GM18505 (cell line): ENCODE results near the gene RLN1.

Source experiments
- ATAC-seq: cut with Tn5 transposase; IDR thresholded peaks from one replicate; pipeline ENCODE4 v1.9.1; 2021; ENCODE audit not compliant: unreplicated experiment
- POLR2A ChIP-seq: IDR thresholded peaks from 4 replicates; pipeline ENCODE4 v1.6.1; 2011; ENCODE audit warnings: borderline replicate concordance; ENCODE audit not compliant: insufficient read depth, insufficient read length; ENCODE audit errors: extremely low read depth

Gene RLN1, protein sequence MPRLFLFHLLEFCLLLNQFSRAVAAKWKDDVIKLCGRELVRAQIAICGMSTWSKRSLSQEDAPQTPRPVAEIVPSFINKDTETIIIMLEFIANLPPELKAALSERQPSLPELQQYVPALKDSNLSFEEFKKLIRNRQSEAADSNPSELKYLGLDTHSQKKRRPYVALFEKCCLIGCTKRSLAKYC

DNA sequence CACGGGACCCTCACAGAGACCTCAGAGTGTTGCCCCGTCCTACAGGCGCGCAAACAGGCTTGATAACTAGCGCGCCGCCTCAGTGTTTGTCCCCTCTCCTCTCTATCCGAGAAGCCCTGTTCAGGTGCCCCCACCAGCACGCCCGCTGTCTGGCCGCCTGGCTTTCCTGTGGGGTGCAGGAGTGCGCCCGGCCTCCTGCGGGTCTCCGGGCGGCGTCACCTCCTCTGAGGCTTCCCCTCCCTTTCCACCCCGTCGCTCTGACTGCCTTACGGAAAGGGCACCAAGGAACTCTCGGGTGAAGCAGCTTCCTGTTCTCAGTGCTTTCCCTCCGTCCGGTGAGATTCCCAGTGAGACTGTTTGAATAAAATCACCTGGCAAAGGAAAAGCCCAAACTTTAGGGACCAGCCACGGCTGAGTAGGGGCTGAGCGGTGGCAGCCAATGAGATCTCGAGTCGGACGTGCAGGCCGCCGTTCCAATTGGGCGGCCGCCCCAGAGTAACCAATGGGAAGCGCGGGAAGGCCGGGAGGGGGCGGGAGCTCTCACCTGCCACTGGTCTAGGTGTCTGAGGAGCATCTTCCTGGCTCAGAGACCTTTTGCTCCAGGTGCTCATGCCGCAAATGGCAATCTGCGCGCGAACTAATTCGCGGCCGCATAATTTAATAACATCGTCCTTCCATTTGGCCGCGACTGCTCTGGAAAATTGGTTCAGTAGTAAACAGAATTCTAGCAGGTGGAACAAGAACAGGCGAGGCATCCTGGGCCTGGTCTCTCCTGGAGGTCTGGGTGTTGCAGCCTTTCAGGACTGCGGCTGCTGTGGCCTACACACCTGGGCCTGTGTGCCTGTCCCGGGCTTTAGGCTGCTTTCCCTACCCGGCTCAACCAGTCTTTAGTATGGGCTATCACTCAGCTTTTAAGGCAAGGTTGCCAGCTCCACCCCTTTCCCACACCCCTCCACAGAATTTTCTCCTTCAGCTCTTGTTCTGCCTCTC, at the start of gene RLN1:
RLN1 (minus strand) TSS at position 885 of the 990 bp plus-strand sequence; CDS start at position 755, 130 bp downstream.
- ATAC-seq, result peak; percentile 98

GRCh38 chr9:5389109-5389732, 49.5 kb upstream of the RLN1 start:
- peak; percentile 79 for ATAC-seq

DNA sequence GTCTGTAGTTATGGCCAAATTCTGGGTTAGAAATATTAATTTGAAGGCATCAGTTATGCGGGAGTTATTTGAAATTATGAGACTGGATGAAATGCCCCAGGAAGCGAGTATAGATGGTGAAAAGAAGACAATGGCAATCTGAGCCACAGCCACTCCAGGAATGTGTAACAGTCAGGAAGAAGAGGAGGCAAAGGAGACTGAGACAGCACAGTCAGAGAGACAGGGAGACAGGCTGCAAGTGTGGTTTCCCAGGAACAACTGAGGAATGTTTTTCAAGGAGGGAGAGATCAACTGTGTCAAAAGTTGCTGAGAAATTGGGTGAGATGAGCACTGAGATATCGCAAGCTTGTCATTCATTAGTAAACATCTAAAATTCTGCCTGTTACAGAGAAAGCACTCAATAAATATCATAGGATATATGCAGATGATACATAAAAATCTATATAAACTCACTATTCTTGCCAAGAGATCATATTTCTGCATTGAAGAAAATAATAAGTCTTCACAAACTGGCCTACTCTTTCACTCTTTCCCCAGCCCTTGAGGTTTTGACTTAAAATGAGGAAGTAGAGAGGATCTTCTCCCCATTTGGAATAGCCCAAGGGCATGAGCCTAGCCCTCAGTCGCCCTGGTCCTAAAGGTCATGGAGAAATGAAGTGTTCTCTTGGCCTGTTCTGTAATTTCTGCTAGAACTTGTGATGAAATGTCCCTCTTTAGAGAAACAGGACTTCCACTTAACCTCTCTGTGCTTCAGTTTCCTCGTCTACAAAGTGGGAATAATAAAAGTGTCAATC, 48.5 kb upstream of the RLN1 start:
- TF ChIP-seq POLR2A, result no peak
- ATAC-seq, result no peak

More at GRCh38 chr9:5389109-5389732, 49.5 kb upstream of the RLN1 start:
- TF ChIP-seq POLR2A, result no peak

- no peak for ATAC-seq
- TF ChIP-seq POLR2A, result no peak
These were observed 44.8 kb upstream of the RLN1 start for GRCh38 chr9:5384436-5384835.

- no peak for ATAC-seq
- no peak for TF ChIP-seq POLR2A
These were observed 42.8 kb upstream of the RLN1 start for GRCh38 chr9:5382479-5382878.

DNA sequence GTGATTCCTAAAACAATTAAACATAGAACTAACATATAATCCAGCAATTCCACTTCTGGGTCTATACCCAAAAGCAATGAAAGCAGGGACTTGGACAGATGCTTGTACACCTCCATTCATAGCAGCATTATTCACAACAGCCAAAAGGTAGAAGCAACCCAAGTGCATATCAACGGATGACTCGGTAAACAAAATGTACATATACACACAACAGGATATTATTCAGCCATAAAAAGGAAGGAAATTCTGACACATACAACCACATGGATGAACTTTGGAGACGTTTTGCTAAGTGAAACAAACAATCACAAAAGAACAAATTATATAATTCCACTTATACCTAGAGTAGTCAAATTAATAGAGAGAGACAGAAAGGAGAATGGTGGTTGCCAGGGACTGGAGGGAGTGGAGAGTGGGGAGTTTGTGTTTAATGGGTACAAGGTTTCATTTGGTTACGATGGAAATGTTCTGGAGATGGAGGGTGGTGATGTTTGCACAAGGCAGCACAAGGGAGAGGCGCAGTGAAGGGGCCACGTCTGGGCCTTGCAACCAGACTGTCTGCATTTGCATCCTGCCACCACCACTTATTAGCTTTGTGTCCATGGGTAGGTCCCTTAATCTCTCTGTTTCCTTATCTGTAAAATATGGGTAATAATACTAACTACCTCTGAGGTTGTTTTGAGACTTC, 36.3 kb upstream of the RLN1 start:
- no peak for ATAC-seq
- TF ChIP-seq POLR2A, result no peak

GRCh38 chr9:5375091-5375490, 35.4 kb upstream of the RLN1 start:
- ATAC-seq, result peak; percentile 64
- no peak for TF ChIP-seq POLR2A

GRCh38 chr9:5364294-5365024, 24.8 kb upstream of the RLN1 start:
- TF ChIP-seq POLR2A, result no peak
- peak; percentile 84 for ATAC-seq

DNA sequence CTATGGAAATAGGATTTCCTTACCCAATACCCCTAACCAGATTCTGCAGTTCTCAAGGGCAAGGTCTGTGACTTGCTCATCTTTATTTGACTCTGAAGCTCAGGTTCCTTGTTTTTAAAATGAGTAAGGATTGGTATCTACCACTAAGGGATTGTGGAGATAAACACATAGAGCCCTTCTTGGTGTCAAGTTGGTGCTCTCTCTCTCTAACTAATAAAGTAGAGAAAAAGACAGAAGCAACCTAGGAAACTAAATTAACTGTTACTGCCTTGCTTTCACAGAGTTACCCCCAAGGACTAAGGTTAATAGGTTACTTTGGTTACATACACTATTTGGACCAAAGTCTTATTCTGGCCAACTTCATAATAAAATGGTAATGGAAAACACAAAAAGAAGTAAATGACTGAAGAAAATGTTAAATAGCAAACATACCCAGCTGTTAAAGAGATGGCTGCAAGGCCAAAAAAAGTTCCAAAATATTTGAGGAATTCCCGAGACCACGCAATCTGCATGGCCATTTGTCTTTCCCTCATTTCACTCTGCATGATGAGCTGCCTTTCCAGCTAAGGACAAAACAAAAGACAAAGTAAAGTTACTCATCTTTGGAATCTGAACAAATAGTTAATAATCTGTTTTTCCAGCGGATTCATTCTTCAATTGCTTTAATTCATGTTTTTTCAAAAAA, 21.8 kb upstream of the RLN1 start:
- ATAC-seq, result no peak
- TF ChIP-seq POLR2A, result no peak

GRCh38 chr9:5360341-5360740, 20.7 kb upstream of the RLN1 start:
- ATAC-seq, result no peak
- no peak for TF ChIP-seq POLR2A

- TF ChIP-seq POLR2A, result no peak
- no peak for ATAC-seq
These were observed 17.9 kb upstream of the RLN1 start for GRCh38 chr9:5357431-5358105.
